Prostate gland (tissue), 2 donors: Measurements from ENCODE around the gene EGFL6. TPM values are rescaled to one million over a fixed set of nuclear protein-coding genes. Genes with fewer than 3 reads are reported as not detected.
"Not testable (repeated sequence)": the region's sequence is repeated elsewhere in the genome, so short reads cannot be mapped to it uniquely, and the experiment has no call there.

Experiments
- DNase-seq: peaks from one replicate; pipeline ENCODE4 v3.0.0-alpha.2; 2019; ENCODE audit warnings: low spot score
- H3K27ac ChIP-seq, 2 donors: fragments of 200-600 bp; sonication (generic); 2 replicates each; pipeline ENCODE4 v1.5.1; 2017 to 2019
- H3K27me3 ChIP-seq: fragments of 200-600 bp; sonication (generic); replicated peaks from 2 replicates; pipeline ENCODE4 v1.5.1; 2019; ENCODE audit not compliant: insufficient read depth
- H3K36me3 ChIP-seq, 2 donors: fragments of 200-600 bp; sonication (generic); 1 replicate in 1 of 2; 2 replicates in 1 of 2; pipeline versions ENCODE4 v1.5.1 to v1.8.1; 2017 to 2019
- H3K4me1 ChIP-seq: fragments of 200-600 bp; sonication (generic); replicated peaks from 2 replicates; pipeline ENCODE4 v1.5.1; 2019
- H3K4me3 ChIP-seq, 2 donors: fragments of 200-600 bp; sonication (generic); 2 replicates each; pipeline ENCODE4 v1.5.1; 2017 to 2019
- H3K9me3 ChIP-seq: fragments of 200-600 bp; sonication (generic); 2 replicates; pipeline ENCODE4 v1.5.1; 2017
- POLR2A ChIP-seq: fragments of 450-650 bp; IDR thresholded peaks from one replicate; pipeline ENCODE4 v1.6.1; 2016; ENCODE audit warnings: antibody characterized with exemption, mild to moderate bottlenecking
- POLR2AphosphoS5 ChIP-seq: sonication (generic); formaldehyde crosslinking; IDR thresholded peaks from one replicate; pipeline ENCODE4 v1.6.1; 2017; ENCODE audit warnings: antibody characterized with exemption
- WGBS: methylation state at CpG from one replicate; pipeline ENCODE4 v1.1.5; 2018; 5-methylcytosine and 5-hydroxymethylcytosine counted together
- intact Hi-C: fragments of 100-400 bp; cut with DNase I; formaldehyde crosslinking; loops from one replicate; pipeline ENCODE4 v1.14.2; 2022
- total RNA-seq, 2 donors: library from RNA; depleted of rRNA; stranded (reverse); fragments of >200 nt; gene quantifications; one replicate each; pipeline ENCODE4 v1.1.0, GENCODE V29; 2016
- TF ChIP-seq, protein P1 (sequence below), 4 experiments: fragments of 200-600 bp in 2 of 4; fragments of 450-650 bp in 2 of 4; sonication (generic) in 2 of 4; IDR thresholded peaks; 1 replicate in 3 of 4; 2 replicates in 1 of 4; pipeline ENCODE4 v1.5.1; 2016 to 2019; ENCODE audit warnings: antibody characterized with exemption in 4 of 4, mild to moderate bottlenecking in 2 of 4, moderate library complexity in 2 of 4

EGFL6 gene
- total RNA-seq, 2 donors from 2014 or later: 0.23 TPM; not detected in 1

GRCh38 chrX:13614154-13614553, 44.8 kb downstream of the EGFL6 start:
- Histone ChIP-seq H3K27me3 (no peaks in the 10 kb centered on the region), H3K9me3 (no peaks in the 10 kb centered on the region), H3K36me3 (no peaks in the 10 kb centered on the region), H3K4me1 (no peaks in the 10 kb centered on the region), H3K4me3 (no peak overlapping the region), H3K27ac (no peak overlapping the region)
- no peak for DNase-seq
- intact Hi-C loops: no loop called here
- TF ChIP-seq POLR2A (no peak), POLR2AphosphoS5 (no peak)
- TF ChIP-seq, protein P1, sequence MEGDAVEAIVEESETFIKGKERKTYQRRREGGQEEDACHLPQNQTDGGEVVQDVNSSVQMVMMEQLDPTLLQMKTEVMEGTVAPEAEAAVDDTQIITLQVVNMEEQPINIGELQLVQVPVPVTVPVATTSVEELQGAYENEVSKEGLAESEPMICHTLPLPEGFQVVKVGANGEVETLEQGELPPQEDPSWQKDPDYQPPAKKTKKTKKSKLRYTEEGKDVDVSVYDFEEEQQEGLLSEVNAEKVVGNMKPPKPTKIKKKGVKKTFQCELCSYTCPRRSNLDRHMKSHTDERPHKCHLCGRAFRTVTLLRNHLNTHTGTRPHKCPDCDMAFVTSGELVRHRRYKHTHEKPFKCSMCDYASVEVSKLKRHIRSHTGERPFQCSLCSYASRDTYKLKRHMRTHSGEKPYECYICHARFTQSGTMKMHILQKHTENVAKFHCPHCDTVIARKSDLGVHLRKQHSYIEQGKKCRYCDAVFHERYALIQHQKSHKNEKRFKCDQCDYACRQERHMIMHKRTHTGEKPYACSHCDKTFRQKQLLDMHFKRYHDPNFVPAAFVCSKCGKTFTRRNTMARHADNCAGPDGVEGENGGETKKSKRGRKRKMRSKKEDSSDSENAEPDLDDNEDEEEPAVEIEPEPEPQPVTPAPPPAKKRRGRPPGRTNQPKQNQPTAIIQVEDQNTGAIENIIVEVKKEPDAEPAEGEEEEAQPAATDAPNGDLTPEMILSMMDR (IDR thresholded peaks at IDR 0.05): no peak

DNA sequence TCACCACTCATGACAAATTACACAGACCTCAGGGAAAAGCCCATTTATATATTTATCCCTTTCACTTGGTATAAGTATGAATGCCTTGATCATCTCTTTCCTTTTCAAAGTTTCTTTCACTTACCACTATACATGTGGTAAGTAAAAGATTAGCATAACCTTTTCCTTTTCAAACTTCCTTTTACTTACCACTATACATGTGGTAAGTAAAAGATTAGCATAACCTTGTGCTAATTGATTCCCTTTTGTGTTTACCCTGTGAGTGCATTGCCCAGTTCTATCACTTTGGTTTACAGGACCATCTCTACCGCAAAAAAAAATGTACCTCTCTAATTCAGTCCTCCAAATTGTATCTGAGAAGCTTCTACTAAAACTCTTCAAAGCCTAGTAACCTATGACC, 50.8 kb downstream of the EGFL6 start:
- Histone ChIP-seq H3K27me3 (no peaks in the 10 kb centered on the region), H3K4me3 (no peak overlapping the region), H3K9me3 (no peaks in the 10 kb centered on the region), H3K36me3 (no peaks in the 10 kb centered on the region), H3K27ac (no peak overlapping the region), H3K4me1 (no peaks in the 10 kb centered on the region)
- intact Hi-C loops: no loop called here
- DNase-seq: no peak
- 65% methylated on average over 1 of the region's 1 CpG for WGBS
- no peak for TF ChIP-seq POLR2A
- TF ChIP-seq, protein P1 (IDR thresholded peaks at IDR 0.05): no peak
- no peak for TF ChIP-seq POLR2AphosphoS5

DNA sequence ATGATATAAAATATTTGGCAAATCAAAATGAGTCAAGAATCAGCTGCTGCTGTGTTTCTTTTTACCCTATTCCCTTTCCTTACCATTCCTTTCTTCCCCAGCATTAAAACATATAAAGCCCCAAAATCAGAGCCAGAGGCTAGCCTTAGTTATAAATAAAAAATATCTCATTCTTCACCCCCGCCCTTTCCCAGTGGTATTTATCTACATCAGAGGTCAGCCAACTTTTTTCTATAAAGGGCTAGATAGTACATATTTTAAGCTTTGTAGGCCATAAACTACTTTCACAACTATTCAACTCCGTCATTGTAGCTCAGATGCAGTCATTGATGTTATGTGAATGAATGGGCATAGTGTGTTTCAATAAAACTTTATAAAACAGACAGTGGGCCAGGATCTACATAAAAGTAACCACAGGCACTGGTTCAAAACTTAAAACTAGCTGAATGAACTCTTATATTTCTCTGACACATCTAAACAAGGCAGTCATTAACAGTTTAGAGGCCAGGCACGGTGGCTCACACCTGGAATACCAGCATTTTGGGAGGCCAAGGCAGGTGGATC, 53.1 kb downstream of the EGFL6 start:
- Histone ChIP-seq H3K27ac (no peak overlapping the region), H3K4me1 (no peaks in the 10 kb centered on the region), H3K36me3 (no peaks in the 10 kb centered on the region), H3K4me3 (no peak overlapping the region), H3K9me3 (no peaks in the 10 kb centered on the region), H3K27me3 (no peaks in the 10 kb centered on the region)
- DNase-seq: no peak
- TF ChIP-seq, protein P1 (IDR thresholded peaks at IDR 0.05): no peak
- TF ChIP-seq POLR2AphosphoS5 (no peak), POLR2A (no peak)
- intact Hi-C loops: no loop called here
- 76% methylated on average over 3 of the region's 3 CpGs for WGBS

DNA sequence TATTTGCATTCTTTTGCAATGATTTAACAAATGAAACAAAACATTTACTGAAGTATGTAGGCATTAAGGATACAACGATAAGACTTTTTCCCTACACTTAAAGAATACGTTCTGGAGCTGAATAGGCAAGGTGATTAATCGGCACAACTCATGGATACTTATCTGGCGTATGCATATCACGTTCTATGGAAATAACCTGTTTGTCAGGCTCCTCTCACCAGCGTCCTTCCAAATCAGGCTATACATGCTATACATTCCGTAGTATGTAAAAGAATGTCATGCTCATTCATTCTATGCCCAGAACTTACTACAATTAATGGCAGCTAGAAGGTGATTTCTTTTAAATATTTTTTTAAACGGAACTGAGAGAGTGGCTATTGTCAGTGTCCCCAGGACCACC, 57.9 kb downstream of the EGFL6 start:
- DNase-seq: no peak
- no peaks in the 10 kb centered on the region for H3K27me3 ChIP-seq
- no peaks in the 10 kb centered on the region for H3K4me1 ChIP-seq
- no peaks in the 10 kb centered on the region for H3K36me3 ChIP-seq
- WGBS: 80% methylated on average over 8 of the region's 8 CpGs
- H3K9me3 ChIP-seq: no peaks in the 10 kb centered on the region
- intact Hi-C loops: no loop called here
- TF ChIP-seq POLR2AphosphoS5 (no peak), POLR2A (no peak)
- TF ChIP-seq, protein P1 (IDR thresholded peaks at IDR 0.05): no peak
- H3K27ac ChIP-seq: no peak overlapping the region
- no peak overlapping the region for H3K4me3 ChIP-seq

DNA sequence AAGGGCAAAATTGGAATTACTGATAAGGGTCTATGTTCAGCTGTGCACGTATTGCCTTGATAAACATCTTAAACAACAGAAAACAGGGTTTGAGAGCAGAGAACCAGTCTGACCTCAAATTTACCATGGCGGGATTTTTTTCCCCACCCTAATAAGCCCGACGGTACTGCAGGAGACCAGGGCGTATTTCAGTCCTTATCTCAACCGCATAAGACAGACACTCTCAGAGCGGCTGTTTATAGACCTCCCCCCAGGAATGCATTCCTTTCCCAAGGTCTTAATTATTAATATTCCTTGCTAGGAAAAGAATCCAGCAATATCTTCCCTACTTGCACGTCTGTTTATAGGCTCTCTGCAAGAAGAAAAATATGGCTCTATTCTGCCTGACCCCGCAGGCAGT, 67.8 kb downstream of the EGFL6 start:
- H3K4me1 ChIP-seq, H3K36me3 ChIP-seq, H3K4me3 ChIP-seq, H3K27me3 ChIP-seq, DNase-seq, intact Hi-C loops, H3K27ac ChIP-seq, H3K9me3 ChIP-seq: not testable (repeated sequence)
- 91% methylated on average over 9 of the region's 9 CpGs for WGBS
